ENCODE measurements around the gene FBXO47. TPM values are rescaled to one million over a fixed set of nuclear protein-coding genes. Genes with fewer than 3 reads are reported as not detected.
"Not testable (repeated sequence)": the region's sequence is repeated elsewhere in the genome, so short reads cannot be mapped to it uniquely, and the experiment has no call there.

Gene FBXO47
- total and polyA plus RNA-seq, 10 of the 15 experiments (the other 5 are each of a cell fraction or from before 2014, with no cell fraction given) = 0.04 to 0.06 (median 0.06) TPM; not detected in 7

DNA sequence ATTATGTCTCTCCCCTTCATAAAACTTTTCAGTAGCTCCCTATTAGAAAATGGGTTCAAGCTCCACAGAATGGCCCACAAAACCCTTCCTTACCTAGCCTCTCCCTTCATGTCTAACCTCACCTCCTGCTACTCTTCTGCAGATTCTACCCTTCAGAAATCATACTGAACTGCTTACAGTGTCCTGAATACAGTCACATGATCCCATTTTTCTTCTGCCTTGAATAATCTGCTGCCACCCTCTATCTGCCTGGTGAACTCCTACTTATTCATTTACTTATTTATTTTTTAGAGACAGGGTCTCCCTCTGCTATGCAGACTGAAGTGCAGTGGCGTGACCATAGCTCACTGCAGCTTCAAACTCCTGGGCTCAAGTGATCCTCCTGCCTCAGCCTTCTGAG lies 26.8 kb downstream of the FBXO47 start (continued):
- TF ChIP-seq EGR1 (IDR thresholded peaks at IDR 0.05; ENCODE audit: borderline replicate concordance in 1 of 2, low read depth in 2 of 2, low read length in 2 of 2) = no peak

DNA sequence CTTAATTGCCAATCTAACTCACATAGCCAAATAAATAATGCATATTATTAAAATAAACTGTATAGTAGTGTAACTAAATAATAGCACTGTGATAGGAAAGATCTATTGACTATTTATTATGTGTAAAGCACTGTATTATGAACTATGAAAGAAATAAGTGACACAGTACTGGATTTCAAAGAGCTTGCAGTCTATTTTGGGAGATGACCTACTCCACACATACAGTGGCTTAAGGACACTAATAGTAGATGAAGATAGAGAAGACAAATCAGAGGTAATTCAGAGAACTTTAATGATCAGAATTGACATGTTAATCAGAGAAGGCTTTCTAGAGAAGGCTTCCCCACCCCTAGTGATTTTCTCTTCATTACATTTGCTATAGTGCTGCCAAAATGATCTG lies 27.2 kb downstream of the FBXO47 start:
- no TSS peak for BruUV-seq (replicated peaks)
- Histone ChIP-seq H3K9me3 (replicated peaks; ENCODE audit: control insufficient read depth, insufficient read depth, low read length) (no peaks in the 10 kb centered on the region), H2AFZ (ENCODE audit: control insufficient read depth, low read depth, low read length) (no peak overlapping the region), H3K36me3 (ENCODE audit: control insufficient read depth in 2 of 2, insufficient read depth in 2 of 2, low read length in 1 of 2) (no peaks in the 10 kb centered on the region), H3K27ac (ENCODE audit: control insufficient read depth, insufficient read depth) (no peak overlapping the region), H3K9ac (ENCODE audit: control insufficient read depth, insufficient read depth, low read length) (no peak overlapping the region), H3K79me2 (ENCODE audit: control insufficient read depth, insufficient read depth, low read length) (no peaks in the 10 kb centered on the region), H3K4me3 (no peak overlapping the region), H3K27me3 (replicated peaks in 1 of 2; ENCODE audit: control insufficient read depth in 2 of 2, insufficient read depth in 2 of 2, low read length in 1 of 2) (no peaks in the 10 kb centered on the region), H3K4me1 (ENCODE audit: control insufficient read depth, insufficient read depth, low read length) (peaks cover 7% of the 10 kb centered on the region; the same call in 1 of the 2 replicates), H4K20me1 (ENCODE audit: control insufficient read depth, insufficient read depth) (no peaks in the 10 kb centered on the region), H3K4me2 (ENCODE audit: control insufficient read depth, insufficient read depth) (no peak overlapping the region)
- ChIA-PET POLR2A (no interaction called here), CTCF (interaction anchor here (1.1 to 1.7 kb wide), 2 partner anchors 52 to 69 kb away, joined by 3 read pairs; no protein-coding TSS in a partner anchor), SMC1A (ENCODE audit: uncharacterized antibody, unreplicated experiment) (interaction anchor here (0.9 to 1.2 kb wide), 3 partner anchors 23 to 69 kb away, joined by 3 read pairs; no protein-coding TSS in a partner anchor), RAD21 (ENCODE audit: unreplicated experiment) (interaction anchor here (0.6 kb wide), 1 partner anchor 150 kb away, joined by 3 read pairs; no protein-coding TSS in a partner anchor)
- in situ Hi-C loops (cut with MboI) = no loop called here
- TF ChIP-seq, protein P1, sequence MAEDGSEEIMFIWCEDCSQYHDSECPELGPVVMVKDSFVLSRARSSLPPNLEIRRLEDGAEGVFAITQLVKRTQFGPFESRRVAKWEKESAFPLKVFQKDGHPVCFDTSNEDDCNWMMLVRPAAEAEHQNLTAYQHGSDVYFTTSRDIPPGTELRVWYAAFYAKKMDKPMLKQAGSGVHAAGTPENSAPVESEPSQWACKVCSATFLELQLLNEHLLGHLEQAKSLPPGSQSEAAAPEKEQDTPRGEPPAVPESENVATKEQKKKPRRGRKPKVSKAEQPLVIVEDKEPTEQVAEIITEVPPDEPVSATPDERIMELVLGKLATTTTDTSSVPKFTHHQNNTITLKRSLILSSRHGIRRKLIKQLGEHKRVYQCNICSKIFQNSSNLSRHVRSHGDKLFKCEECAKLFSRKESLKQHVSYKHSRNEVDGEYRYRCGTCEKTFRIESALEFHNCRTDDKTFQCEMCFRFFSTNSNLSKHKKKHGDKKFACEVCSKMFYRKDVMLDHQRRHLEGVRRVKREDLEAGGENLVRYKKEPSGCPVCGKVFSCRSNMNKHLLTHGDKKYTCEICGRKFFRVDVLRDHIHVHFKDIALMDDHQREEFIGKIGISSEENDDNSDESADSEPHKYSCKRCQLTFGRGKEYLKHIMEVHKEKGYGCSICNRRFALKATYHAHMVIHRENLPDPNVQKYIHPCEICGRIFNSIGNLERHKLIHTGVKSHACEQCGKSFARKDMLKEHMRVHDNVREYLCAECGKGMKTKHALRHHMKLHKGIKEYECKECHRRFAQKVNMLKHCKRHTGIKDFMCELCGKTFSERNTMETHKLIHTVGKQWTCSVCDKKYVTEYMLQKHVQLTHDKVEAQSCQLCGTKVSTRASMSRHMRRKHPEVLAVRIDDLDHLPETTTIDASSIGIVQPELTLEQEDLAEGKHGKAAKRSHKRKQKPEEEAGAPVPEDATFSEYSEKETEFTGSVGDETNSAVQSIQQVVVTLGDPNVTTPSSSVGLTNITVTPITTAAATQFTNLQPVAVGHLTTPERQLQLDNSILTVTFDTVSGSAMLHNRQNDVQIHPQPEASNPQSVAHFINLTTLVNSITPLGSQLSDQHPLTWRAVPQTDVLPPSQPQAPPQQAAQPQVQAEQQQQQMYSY (CRISPR knock-in tag; IDR thresholded peaks at IDR 0.05) = no peak
- TF ChIP-seq ZZZ3 (IDR thresholded peaks at IDR 0.05; ENCODE audit: control insufficient read depth, insufficient read length, low read depth) (no peak), ZBED1 (IDR thresholded peaks at IDR 0.05; ENCODE audit: borderline replicate concordance) (no peak), FOXK2 (IDR thresholded peaks at IDR 0.05) (no peak), MYC (IDR thresholded peaks at IDR 0.05; ENCODE audit: insufficient read depth, insufficient read length, insufficient replicate concordance, low read length, severe bottlenecking) (no peak), BMI1 (IDR thresholded peaks at IDR 0.05; ENCODE audit: borderline replicate concordance) (no peak), BCL11A (IDR thresholded peaks at IDR 0.05; ENCODE audit: low read depth, low read length) (no peak), NFIC (IDR thresholded peaks at IDR 0.05; ENCODE audit: low read depth, low read length) (no peak)
- TF ChIP-seq, protein P2, sequence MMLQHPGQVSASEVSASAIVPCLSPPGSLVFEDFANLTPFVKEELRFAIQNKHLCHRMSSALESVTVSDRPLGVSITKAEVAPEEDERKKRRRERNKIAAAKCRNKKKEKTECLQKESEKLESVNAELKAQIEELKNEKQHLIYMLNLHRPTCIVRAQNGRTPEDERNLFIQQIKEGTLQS (IDR thresholded peaks at IDR 0.05; ENCODE audit: borderline replicate concordance, extremely low read depth, low read depth, low read length) = no peak
- TF ChIP-seq, protein P3, sequence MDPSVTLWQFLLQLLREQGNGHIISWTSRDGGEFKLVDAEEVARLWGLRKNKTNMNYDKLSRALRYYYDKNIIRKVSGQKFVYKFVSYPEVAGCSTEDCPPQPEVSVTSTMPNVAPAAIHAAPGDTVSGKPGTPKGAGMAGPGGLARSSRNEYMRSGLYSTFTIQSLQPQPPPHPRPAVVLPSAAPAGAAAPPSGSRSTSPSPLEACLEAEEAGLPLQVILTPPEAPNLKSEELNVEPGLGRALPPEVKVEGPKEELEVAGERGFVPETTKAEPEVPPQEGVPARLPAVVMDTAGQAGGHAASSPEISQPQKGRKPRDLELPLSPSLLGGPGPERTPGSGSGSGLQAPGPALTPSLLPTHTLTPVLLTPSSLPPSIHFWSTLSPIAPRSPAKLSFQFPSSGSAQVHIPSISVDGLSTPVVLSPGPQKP (IDR thresholded peaks at IDR 0.05; ENCODE audit: low read depth, low read length) = no peak
- FAIRE-seq (no peak), ATAC-seq (no peak), DNase-seq (ENCODE audit: low read depth, low spot score) (no peak)
- intact Hi-C loops (cut with micrococcal nuclease; ENCODE audit: unreplicated experiment) = no loop called here

DNA sequence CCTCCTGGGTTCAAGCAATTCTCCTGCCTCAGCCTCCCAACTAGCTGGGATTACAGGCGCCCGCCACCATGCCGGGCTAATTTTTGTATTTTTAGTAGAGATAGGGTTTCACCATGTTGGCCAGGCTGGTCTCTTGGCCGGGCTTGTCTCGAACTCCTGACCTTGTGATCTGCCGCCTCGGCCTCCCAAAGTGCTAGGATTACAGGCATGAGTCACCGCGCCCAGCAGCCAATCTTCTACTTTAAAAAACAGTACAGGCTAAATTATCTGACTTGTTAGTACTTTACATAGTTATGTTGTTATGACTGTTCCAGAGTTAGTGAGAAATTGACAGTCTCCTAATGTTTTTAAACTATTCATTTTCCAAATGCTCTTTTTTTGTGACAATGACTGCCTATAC lies 33.2 kb downstream of the FBXO47 start:
- RAD21 ChIA-PET (ENCODE audit: unreplicated experiment); FAIRE-seq: not testable (repeated sequence)

More for the DNA sequence above, 33.2 kb downstream of the FBXO47 start:
- H3K27me3 ChIP-seq (replicated peaks in 1 of 2; ENCODE audit: control insufficient read depth in 2 of 2, insufficient read depth in 2 of 2, low read length in 1 of 2); H3K27ac ChIP-seq (ENCODE audit: control insufficient read depth, insufficient read depth); H3K4me1 ChIP-seq (ENCODE audit: control insufficient read depth, insufficient read depth, low read length); in situ Hi-C loops (cut with MboI); H3K9ac ChIP-seq (ENCODE audit: control insufficient read depth, insufficient read depth, low read length); H2AFZ ChIP-seq (ENCODE audit: control insufficient read depth, low read depth, low read length); H3K36me3 ChIP-seq (ENCODE audit: control insufficient read depth in 2 of 2, insufficient read depth in 2 of 2, low read length in 1 of 2); H3K4me2 ChIP-seq (ENCODE audit: control insufficient read depth, insufficient read depth); POLR2A ChIA-PET; H3K4me3 ChIP-seq; H3K9me3 ChIP-seq (replicated peaks; ENCODE audit: control insufficient read depth, insufficient read depth, low read length); ATAC-seq; H4K20me1 ChIP-seq (ENCODE audit: control insufficient read depth, insufficient read depth); DNase-seq (ENCODE audit: low read depth, low spot score); BruUV-seq (replicated peaks); H3K79me2 ChIP-seq (ENCODE audit: control insufficient read depth, insufficient read depth, low read length); SMC1A ChIA-PET (ENCODE audit: uncharacterized antibody, unreplicated experiment); intact Hi-C loops (cut with micrococcal nuclease; ENCODE audit: unreplicated experiment): not testable (repeated sequence)
- CTCF ChIA-PET = interaction anchor here (1.1 kb wide), 1 partner anchor 230 kb away, joined by 3 read pairs; no protein-coding TSS in a partner anchor
- 55% methylated on average over 9 of the region's 9 CpGs for WGBS (ENCODE audit: insufficient coverage, insufficient replicate concordance, low lambda C conversion rate, missing lambda C conversion rate)
